ENCODE results near the gene MED7.

The MED7 gene

DNA sequence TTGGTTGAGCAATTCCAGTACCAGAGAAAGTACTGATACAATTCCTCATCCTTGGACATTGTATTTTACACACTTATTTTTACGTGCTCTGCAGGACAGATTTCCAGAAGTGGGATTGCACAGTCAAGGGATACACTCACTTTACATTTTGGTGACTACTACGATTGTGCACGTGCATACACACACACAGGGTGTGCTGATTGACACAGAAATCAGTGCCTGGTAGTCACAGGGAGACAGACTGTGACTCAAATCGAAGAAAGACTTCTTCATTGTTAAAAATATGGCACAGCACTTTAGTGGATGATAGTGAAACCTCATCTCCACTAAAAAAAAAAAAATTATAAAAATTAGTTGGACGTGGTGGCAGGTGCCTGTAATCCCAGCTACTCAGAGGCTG is 21.9 kb upstream of the MED7 start:
- in situ Hi-C loops (cut with MboI; ENCODE audit: low sequenced_read_pairs) = no loop called here

DNA sequence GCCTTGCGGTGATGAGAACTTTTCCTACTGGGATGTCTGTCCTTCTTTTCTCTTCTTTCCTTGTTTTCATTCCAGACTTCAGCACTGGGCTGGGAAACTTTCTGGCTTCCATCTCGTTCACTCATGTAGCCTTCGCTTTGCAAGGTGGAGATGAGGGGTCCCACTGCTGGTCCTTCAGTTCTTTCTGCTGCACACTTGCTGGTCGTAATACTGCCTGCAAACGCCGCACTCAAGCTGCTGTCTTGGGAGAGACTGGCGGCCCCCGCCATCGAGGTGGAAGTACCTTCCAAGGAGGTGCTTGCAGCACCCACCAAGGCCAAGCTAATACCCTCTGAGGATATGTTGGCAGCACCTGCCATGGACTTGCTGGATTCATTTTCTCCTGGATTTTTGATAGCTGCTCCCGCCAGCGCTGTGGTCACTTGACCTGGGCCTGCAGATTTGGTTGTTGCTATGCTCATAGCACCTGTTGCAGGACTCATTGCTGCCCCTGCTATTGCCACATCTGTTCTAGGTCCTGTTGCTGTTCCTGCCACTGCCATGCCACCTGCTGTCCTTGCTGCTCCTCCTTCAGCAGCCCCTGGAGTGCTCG is 20.4 kb upstream of the MED7 start:
- in situ Hi-C loops (cut with MboI; ENCODE audit: low sequenced_read_pairs) = no loop called here

DNA sequence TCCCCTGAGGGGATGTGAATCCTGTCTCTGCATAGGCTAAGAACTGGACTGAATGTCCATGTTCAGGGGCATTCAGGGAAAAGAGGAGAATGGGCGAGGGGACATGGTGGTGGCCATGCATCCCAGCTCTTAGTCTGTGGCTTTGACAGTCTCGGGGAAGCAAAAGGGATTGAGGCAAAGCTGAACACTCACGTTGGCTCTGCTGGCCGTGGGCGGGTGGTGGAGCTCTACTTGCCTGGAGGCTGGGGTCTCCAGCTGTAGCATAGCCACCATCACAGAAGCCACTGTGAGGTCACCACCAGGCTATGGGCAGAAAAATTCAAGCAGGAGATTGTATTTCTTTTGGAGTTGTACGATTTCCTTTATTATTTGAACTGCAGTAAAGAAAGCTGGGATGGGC is 19.3 kb upstream of the MED7 start:
- in situ Hi-C loops (cut with MboI; ENCODE audit: low sequenced_read_pairs) = no loop called here

DNA sequence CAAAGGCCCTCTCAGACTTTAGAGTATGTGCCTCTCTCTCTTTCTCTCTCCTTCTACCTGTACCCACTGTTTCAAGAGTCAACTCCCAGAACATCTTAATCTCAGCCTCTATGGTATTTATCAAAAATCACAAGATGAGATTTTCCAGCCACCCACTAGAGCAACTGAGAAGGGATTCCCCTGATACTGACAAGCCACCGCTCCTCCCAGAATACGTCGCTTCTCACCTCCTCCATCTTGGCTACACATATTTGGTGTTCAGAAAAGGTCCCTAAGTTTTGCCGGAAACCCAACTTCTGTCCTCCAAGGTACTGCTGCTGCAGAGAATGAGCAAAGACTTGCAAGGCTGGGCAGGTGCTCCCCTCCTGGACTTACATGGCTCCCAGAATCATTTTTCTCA is 17.3 kb upstream of the MED7 start:
- in situ Hi-C loops (cut with MboI; ENCODE audit: low sequenced_read_pairs) = no loop called here

DNA sequence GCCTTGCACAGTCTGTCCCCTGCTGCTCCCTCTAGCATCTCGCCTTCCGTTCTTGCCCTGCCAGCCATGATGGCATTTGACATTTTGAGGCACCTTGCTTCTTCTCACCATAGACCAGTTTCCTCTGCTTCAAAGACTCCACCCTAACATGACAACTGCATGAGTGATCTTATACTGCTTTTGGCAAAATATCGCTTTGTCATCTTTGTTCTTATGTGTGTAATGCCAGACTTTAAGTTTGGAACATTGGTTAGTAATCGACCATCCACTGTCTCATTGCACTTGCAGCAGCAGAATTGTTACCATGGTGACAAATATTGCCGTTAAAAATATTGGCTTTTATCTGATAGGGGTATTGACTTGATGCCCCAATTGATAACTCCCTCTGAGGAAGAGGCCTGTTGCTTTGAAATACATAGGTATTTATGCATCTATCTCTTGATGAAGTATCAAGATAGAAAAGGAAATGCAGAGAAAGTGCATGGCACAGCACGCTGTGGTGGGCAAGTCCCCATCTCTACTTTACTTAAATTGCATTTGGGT is 16.6 kb upstream of the MED7 start:
- in situ Hi-C loops (cut with MboI; ENCODE audit: low sequenced_read_pairs) = no loop called here

DNA sequence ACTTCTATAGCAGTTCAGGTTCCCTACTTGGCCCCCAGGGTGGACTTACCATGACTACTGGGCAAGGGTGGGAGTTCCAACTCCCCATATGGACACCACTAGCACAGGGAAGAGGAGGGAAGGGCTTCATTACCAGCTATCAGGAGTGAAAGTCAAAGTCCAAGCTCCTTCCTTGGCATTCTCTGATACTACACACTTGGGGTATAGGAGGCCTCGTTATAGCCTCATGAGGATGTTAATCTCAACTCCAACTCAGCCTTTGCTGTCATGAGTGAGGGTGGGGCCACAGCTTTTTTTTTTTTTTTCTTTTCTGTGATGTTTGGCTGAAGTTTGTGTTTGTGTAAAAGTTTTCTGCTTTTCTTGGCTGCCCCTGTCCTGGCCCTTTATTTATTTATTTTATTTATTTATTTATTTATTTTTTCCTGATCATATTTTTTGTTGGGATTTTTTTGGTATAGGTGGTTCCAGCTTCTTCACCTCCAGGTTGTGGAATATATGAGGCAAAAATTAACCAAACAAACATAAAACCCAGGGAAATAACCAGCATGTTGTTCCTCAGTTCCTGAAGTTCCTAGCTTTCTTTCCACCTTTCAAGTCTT is 14.7 kb upstream of the MED7 start:
- in situ Hi-C loops (cut with MboI; ENCODE audit: low sequenced_read_pairs) = no loop called here

DNA sequence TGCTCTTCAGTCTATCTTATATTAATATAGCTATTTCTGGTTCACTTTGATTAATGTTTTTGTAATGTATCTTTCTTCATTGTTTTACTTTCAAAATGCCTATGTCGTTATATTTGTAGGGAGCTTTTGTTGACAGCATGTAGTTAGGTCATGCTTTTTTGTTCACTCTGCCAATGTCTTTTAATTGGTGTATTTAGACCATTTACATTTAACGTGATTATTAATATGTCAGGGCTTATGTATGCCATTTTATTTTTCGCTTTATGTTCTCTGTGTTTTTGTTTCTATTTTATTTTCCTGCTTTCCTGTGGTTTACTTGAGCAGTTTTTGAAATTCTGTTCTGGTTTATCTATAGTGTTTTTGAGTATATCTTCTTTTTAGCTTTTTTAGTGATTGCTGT is 12.6 kb upstream of the MED7 start:
- in situ Hi-C loops (cut with MboI; ENCODE audit: low sequenced_read_pairs) = no loop called here

DNA sequence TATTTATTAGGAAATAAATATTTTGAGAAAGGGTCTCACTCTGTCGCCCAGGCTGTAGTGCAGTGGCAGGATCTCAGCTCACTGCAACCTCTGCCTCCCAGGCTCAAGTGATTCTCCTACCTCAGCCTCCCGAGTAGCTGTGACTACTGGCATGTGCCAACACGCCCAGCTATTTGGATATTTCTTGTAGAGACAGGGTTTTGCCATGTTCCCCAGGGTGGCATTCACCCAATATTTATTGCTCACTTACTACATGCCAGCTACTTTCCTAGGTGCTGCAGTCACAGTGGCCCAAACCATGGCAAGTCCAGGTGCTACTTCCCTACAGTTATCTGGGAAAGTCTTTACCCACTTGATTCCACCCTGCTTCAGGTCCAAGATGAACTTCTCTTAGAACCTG is 8.3 kb upstream of the MED7 start:
- in situ Hi-C loops (cut with MboI; ENCODE audit: low sequenced_read_pairs) = no loop called here

DNA sequence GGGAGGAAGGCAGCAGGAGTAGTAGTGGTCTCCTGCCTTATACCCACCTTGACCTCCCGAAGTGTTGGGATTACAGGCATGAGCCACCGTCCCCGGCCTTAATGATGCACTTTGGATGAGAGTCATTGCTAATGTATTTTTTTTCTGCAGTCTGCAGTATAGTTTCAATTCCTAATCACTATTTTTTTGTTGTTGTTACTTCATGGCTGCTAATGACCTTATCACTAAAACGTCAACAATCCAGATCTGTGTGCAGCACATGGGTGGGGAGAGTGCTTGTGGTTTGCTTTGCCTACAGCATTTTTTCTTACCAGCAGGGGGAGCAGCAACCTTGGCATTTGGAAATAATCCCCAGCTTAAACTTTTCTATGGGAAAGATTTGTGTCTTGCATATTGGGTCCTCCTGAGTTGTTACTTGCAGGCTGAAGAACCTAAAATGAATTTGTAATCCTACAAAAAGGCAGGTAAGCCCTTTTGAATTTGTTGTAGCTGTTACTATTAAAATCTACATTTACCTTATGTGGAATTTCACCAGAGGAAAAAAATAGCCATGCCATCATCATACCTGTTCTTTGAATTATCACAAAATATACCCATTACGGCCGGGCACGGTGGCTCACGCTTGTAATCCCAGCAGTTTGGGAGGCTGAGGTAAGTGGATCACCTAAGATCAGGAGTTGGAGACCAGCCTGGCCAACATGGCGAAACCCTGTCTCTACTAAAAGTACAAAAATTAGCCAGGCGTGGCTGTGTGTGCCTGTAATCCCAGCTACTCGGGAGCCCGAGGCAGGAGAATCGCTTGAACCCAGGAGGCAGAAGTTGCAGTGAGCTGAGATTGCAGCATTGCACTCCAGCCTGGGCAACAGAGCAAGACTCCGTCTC is 6.3 kb upstream of the MED7 start:
- in situ Hi-C loops (cut with MboI; ENCODE audit: low sequenced_read_pairs) = no loop called here

DNA sequence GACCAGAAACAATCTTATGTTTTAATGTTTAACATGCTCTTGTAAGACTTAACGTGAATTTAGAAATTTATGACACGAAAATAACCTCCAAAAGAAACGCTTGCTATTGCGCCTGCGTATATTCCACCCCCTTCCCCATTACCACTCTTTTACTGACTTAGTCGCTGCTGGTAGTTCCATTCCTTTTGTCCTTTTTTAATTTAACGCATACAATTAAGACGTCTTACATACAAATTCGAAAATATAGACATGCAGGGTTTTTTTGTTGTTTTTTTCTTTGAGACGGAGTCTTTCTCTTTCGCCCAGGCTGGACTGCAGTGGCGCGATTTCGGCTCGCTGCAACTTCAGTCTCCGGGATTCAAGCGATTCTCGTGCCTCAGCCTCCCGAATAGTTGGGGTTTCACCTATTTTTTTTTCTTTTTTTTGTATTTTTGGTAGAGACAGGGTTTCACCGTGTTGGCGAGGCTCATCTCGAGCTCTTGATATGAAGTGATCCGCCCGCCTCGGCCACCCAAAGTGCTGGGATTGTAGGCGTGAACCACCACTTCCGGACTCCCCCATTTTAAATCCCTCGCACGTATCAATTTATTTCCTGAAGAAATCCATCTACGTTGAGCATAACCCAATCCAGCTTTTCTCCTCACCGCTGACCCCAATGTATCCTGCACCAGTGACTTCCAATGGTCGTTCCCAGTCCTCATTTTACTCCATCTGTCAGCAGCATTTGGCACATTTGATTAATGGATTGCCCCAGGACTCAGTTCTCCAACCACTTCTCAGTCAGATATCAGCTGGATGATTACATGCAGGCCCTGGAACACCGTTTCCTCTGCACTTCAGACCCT is 684 bp upstream of the MED7 start:
- in situ Hi-C loops (cut with MboI; ENCODE audit: low sequenced_read_pairs) = no loop called here

DNA sequence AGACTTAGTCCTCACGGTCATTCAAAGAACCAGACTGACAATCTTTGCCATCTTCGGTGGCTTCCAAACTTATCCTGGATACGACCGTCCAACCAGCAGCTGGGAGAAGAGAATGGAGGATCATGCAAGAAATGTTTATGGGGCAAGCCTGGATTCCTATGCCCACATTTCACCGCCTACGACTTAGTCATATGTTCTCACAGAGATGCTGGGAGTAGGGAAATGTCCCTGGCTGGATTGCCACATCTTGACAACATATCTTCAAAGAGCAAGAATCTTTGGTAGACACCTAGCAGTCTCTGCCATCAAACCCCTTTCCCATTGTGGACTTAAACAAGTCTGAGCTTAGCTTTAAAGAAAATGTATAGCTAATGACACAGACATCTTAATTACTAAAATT is 5.0 kb downstream of the MED7 start:
- in situ Hi-C loops (cut with MboI; ENCODE audit: low sequenced_read_pairs) = no loop called here

DNA sequence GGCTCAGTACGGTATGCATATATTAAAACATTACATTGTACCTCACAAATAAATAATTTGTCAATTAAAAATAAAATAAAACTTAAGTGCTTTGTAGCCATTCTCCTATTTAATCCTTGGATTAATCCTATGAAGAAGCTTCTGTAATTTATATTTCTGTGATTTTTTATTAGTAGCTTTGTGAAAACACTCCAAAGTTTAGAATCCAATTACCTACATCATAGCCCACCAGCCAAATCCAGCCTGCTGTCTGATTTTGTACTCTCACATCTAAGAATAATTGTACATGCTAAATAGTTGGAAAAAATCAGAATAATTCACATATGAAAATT is 10.4 kb downstream of the MED7 start:
- in situ Hi-C loops (cut with MboI; ENCODE audit: low sequenced_read_pairs) = no loop called here

DNA sequence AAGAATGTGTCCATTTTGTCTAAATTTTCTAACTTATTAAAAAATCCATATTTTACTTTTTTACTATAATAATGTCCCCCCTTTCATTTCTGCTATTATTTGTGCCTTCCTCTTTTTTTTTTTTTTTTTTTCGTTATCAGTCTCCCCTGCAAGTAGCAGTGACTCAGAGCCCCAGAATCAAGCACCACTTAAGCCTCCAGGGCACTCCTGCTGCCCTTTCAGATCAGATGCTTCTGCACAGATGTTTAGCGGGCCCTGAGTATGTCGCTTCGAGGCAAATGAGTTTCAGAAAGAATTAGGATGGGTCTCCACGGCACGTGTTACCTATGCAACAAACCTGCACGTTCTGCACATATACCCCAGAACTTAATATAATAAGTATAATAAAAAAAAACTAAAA is 11.7 kb downstream of the MED7 start:
- in situ Hi-C loops (cut with MboI; ENCODE audit: low sequenced_read_pairs) = no loop called here

DNA sequence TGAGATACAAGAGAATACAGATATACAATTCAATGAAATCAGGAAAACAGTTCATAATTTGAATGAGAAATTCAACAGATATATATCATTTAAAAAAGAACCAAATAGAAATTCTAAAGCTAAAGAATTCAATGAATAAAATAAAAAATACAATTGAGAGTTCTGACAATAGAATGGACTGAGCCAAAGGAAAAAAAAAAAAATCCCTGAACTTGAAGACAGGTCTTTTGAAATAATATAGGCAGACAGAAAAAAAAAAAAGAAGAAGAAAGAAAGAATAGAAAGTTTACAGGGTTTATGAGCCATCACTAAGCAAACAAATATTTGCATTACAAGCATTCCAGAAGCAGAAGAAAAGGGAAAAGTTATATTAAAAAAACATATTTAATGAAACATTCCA is 21.0 kb downstream of the MED7 start:
- in situ Hi-C loops (cut with MboI; ENCODE audit: low sequenced_read_pairs) = no loop called here

DNA sequence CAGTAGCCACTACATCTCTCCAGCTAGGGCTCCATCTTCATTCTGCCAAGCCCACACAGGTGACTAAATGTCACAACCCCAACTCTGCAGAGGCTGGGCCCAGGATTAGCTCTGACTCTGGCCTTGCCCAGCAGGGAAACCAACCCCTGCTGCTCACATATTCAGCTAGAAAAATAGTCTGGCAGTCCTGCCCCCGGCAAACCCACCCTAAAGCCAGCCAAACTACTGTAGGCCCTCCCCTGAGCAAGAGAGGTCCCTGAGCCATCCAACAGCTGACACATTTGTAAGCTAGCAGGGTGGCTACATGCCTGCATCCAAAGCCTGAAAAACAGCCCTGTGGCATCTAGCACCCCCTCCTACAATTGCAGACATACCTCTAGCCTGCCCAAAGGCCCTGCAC is 22.6 kb downstream of the MED7 start:
- in situ Hi-C loops (cut with MboI; ENCODE audit: low sequenced_read_pairs) = no loop called here

DNA sequence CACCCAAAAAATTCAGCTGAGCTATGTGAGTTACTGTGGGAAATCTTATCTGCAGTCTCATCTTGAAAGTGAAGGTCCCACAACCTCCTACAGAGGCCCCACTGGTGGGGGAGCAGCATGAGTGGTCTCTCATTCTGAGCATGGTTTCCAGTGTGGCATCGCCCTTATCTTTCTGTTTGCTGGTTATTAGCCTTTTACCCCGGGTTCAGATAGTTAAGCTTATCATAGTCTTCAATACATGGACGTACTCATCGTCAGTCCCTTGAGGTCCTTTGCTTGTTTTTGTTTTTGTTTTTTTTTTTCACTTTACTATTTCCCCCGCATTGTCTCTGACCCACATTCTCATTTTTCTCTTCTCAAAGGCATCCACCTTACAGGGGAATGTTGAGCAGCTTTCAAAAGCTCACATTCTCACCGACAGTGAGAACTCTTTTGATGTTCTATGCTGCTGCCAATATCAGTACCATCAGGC is 26.1 kb downstream of the MED7 start:
- in situ Hi-C loops (cut with MboI; ENCODE audit: low sequenced_read_pairs) = no loop called here

DNA sequence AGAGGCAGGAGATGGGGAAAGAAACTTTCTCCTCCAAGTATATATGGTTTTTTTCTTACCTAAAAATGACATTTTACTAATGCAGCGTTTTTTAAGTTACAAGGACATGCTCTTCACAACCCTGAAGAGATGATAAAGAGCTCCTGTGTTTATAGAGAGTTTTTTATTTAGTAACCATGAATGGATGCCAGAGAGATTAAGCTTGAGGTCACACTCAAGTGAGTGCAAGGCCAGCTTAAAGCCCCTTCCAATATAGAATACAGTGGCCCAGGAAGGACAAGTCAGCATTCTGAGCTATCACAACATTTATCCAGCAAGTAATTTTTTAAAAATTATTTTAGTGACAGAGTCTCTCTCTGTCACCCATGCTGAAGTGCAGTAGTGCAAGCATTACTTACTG is 27.2 kb downstream of the MED7 start:
- in situ Hi-C loops (cut with MboI; ENCODE audit: low sequenced_read_pairs) = no loop called here

DNA sequence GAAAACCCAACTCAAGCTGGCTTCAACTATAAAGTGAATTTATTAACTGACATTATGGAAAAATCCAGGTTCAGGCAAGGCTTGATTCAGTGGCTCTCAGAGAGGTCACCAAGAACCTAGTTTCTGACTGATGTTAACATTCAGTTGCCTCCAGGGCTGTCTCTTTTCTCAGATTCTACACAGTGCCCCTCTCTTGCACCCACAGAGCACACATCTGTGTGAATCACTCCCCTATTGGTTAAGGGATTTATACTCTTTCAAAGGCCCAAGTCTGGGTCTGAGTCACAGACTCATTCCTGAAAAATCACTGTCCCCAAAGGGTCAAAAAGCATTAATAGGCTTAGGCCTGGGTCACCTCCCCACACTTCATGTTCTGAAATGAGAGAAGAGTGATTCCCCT is 27.7 kb downstream of the MED7 start:
- in situ Hi-C loops (cut with MboI; ENCODE audit: low sequenced_read_pairs) = no loop called here

DNA sequence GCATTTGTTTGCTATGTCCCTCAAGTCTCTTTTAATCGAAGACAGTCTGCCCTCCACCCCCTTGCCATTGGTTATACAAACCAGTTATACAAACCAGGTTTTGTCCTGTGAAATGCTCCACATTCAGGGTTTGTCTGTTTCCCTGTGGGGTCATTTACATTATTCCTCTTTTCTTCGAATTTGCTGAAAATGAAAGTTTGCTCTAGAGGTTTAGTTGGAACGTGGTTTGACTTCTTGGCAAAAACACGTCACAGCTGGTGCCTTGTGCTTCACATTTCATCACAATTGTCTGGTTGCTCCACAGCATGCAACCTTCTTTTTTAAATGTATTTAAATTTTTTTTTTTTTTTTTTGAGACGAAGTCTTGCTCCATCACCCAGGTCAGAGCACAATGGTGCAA is 29.7 kb downstream of the MED7 start:
- in situ Hi-C loops (cut with MboI; ENCODE audit: low sequenced_read_pairs) = no loop called here

DNA sequence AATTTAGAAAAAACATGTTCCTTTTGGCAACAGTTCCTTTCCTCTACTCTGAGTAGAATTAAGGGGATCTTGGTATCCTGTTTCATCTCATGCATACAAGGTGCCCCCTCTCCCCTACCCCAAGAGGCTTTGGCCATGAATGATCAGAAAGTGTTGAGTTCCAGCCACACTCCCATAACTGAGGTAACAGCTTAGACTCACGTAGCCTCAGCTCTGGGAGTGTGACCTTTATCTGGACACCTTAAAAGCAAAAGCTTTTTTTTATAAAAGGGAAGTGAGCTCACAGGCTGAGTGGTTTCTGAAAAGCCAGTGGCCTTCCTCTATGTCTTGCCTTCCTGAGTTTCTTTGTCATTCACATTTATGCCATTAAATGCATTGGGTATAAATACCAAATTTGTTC is 32.9 kb downstream of the MED7 start:
- in situ Hi-C loops (cut with MboI; ENCODE audit: low sequenced_read_pairs) = no loop called here

DNA sequence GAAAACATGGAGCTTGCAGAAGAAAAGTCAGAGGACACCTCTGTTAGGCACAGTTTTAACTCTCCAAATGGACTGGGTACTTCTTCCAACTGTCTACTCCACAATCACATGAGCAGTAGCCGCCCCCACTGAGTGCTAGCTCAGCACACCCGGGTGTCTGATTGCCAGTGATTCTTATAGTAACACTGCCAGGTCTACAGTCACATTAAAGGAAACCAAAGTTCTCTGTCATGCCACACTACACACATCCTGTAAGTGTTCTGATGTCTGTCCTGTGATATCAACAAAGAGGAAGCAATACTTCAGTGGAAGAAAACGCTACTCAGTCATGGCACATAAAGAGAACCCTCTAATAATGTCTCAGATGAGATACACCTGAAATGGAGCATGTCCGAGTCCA is 33.7 kb downstream of the MED7 start, which contains the start of gene HAVCR2:
Gene HAVCR2, minus strand, starts transcription at position 69 of the 400 bp plus-strand sequence. Its CDS starts 61 bp downstream, at position 8.
- in situ Hi-C loops (cut with MboI; ENCODE audit: low sequenced_read_pairs) = no loop called here

All from hTERT RPE-1 (cell line).